VCaP (cell line): ENCODE measurements around the gene ASPA.
"Not testable (repeated sequence)": the region's sequence is repeated elsewhere in the genome, so short reads cannot be mapped to it uniquely, and the experiment has no call there.

ENCODE experiments used
- H3K27ac ChIP-seq: fragments of 450-650 bp; 2 replicates; pipeline ENCODE4 v1.5.1; 2017
- CTCF ChIP-seq: fragments of 450-650 bp; conservative IDR thresholded peaks from 2 replicates; pipeline ENCODE4 v1.5.1; 2017; ENCODE audit warnings: mild to moderate bottlenecking, moderate library complexity

Gene ASPA

DNA sequence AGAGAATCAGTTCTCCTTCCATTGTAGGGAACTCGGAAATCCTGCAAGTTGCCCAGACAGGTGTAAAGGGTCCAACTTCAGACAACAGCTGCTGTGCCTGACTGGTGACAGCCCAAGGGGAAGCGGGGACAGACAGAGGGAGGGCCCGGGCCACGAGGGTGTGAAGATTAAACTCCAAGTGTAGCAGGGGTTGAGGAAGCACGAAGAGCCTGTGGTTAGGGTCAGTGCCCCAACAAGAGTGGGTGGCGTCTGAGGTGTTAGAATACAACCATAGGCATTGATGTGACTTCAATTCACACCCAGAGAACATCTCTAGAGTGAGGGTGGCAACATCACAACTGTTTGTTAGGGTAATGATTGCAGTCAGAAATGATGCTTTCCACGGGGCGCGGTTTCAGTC lies 39.1 kb downstream of the ASPA start:
- no peak for TF ChIP-seq CTCF

GRCh38 chr17:3519472-3519871 lies 43.7 kb downstream of the ASPA start:
- not testable (repeated sequence) for H3K27ac ChIP-seq

More for the DNA sequence above, 39.1 kb downstream of the ASPA start:
- H3K27ac ChIP-seq, result no peak overlapping the region

DNA sequence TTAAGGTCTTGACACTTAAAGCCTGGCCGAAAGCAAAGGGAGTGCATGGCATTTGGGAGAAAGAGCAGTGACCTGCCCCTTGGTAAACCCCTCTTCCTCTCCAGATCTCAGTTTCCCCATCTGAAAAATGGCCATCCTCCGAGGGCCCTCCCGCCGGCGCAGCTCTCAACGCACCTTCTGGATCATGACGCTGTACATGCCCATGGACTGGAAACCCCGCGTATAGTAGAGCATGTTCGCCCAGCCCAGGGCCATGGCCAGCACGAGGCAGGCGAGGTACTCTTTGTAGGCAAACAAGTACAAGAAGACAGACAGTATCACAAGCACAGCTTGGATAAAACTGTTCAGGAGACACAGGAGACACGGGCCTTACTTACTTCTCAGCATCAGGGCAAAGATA lies 48.2 kb downstream of the ASPA start:
- H3K27ac ChIP-seq, result no peak overlapping the region
- no peak for TF ChIP-seq CTCF

DNA sequence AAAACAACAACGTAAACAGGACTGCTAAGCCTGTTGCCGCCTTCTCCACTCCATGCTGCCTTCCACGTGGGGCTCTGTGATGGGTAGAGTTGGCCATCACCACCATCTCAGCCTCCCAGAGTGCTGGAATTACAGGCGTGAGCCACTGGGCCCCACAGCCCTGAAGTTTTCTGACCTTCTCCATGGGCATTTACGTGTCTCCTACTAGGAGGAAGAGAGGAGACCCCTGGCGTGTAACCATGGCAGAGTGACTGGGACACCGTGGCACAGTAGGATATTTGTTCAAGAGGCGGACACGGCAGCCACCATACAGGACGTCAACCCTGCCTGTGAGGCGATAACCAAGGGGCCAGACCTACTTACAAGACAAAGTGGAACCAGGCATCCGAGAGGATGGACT lies 50.7 kb downstream of the ASPA start:
- H3K27ac ChIP-seq, result no peak overlapping the region
- TF ChIP-seq CTCF, result no peak

DNA sequence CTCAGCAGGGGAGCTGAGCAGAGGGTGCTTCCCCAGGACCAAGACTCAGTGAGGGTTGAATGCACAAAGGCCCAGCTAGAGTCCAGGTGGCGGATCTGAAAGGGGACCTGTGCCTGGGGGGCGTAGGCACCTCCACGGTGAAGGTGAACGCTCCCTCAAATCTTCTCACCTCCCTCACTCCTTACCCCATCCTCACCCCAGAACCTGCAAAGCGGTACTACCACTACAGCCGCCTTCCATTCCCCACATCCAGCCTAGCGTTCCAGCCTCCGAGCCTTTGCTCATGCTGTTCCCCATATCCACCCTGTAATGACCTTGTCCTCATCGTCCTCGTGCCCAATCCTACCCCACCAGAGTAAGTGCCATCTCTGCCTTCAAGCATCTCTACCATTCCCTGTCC lies 51.2 kb downstream of the ASPA start:
- no peak for TF ChIP-seq CTCF
- H3K27ac ChIP-seq, result no peak overlapping the region

GRCh38 chr17:3527468-3527867 lies 51.7 kb downstream of the ASPA start:
- no peak overlapping the region for H3K27ac ChIP-seq
- TF ChIP-seq CTCF, result no peak

DNA sequence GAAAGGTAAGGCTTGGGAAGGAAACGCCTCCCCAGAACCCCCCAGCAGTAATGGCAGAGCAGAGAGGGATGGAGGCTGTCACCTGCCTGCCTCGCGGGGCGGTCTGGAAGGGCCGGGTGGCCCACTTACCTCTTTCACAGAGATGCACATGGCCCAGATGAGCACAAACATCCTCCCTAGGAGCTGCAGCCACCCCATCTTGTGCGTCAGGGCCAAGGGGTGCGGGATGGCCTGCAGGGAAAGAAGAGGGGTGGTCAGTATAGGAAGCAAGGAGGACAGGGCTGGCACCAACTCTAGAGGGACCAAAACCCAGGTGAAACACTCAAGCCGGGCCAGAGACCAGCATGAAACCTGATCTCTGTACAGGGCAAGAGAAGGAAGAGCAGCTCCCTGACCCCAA lies 52.1 kb downstream of the ASPA start:
- H3K27ac ChIP-seq, result no peak overlapping the region
- TF ChIP-seq CTCF, result no peak

GRCh38 chr17:3528403-3528851 lies 52.6 kb downstream of the ASPA start:
- TF ChIP-seq CTCF, result no peak

More at GRCh38 chr17:3528403-3528851, 52.6 kb downstream of the ASPA start:
- H3K27ac ChIP-seq, result no peak overlapping the region
